ENCODE data around the gene KLHL6.

- TF ChIP-seq EZH2 (IDR thresholded peaks at IDR 0.05; ENCODE audit: low read depth, low read length, severe bottlenecking) = no peak
- TF ChIP-seq CTCF (IDR thresholded peaks at IDR 0.05; ENCODE audit: control extremely low read depth in 1 of 3, insufficient read depth in 1 of 3, low read depth in 1 of 3, low read length in 3 of 3) = no peak
- TF ChIP-seq SRF (IDR thresholded peaks at IDR 0.05; ENCODE audit: low read depth, low read length) = no peak
- no peak for TF ChIP-seq PHF8 (conservative IDR thresholded peaks at IDR 0.05; ENCODE audit: low read depth, low read length)
- TF ChIP-seq ASH2L (IDR thresholded peaks at IDR 0.05; ENCODE audit: low read length) = no peak
- TF ChIP-seq POLR2A (IDR thresholded peaks at IDR 0.05; ENCODE audit: control extremely low read depth in 1 of 2, low read depth in 2 of 2, low read length in 2 of 2) = no peak
Measured at GRCh38 chr3:183484431-183485075, 71.0 kb downstream of the KLHL6 start.
